NCI-H748 (cell line): ENCODE results near the gene PCNX2.
"Not testable (repeated sequence)": the region's sequence is repeated elsewhere in the genome, so short reads cannot be mapped to it uniquely, and the experiment has no call there.

Experiments
- DNase-seq: peaks from one replicate; lab custom pipeline; 2025; ENCODE audit not compliant: unreplicated experiment; lab: John Stamatoyannopoulos, UW

PCNX2 gene

DNA sequence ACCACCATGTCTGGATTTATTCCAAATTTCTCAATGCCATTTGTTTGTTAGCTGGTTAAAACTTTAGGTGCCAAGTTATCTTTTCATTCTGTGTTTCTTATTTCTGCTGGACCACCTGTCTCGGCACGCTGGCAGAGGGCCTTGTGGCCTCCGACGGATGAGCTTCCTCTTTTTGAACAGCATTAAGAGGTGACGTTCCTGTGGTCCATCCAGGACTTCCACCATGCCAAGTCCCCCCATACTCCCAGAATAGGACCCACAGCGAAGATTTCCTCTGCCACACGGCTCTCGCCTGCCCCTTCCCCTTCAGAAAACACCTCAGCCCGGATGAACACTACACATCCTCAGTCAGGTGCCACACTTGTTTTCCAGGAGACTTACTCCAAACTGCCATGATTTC, 271.3 kb downstream of the PCNX2 start:
- no peak for DNase-seq

DNA sequence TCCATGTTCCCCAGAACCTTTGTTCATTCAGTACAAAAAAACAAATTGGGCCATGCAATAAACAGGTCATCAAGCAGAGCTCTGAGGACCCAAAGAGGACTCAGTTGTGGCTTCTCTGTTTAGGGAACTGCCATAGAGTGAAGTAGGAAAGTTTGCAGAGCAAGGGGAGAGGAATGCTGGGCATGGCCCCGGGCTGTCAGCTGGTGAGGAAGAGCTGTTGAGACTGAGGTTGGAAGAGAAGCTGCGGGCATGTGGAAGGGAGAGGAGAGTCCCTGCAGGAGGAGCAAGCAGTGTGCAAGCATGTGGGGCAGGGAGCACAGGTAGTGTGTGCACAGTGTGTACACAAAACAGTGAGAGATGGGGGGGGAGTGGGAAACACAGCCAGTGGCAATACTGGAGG, 273.3 kb downstream of the PCNX2 start:
- DNase-seq = no peak

DNA sequence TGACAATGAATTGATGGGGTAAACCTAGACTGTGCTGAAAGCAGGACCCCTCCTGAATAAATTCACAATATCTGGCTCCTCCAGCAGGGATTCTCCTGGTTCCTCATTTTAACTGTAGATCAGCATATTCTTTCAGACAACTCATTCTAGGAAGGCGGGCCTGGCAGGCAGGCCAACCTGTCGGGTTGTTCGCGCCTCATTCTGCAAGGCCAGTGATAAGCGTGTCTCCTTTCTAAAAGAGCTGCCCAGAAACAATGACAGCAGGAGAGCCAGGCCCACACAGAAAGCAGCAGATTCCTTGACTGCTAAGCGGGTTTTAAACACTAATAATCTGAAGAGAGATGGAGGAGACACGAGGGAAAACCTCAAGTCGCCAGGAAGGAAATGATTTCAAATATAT, 275.1 kb downstream of the PCNX2 start:
- DNase-seq = no peak

DNA sequence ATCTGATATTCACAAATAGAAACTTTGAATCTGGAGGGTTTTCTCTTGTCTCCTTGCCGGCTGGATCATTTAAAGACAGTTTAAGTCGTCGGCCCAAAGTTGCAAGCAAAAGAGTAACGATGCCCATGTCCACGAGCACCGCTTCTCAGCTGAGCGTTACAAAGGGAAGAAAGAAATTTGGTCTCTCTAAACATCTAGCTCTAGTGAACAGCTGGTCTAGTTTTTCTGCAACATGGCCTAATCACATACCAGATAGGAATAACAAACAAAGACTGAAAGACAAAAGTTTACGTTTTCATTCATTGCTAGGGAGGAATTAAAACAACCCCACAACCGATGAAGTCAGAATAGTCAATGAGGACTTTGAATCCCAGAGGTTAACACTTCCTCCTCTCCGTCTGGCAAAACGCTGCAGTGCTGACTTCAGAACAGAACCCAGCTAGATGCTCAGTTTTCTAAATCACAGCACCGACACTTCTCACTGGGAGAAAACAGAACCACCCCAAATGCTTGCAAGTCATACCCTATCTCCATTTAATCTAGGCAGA, 275.7 kb downstream of the PCNX2 start:
- DNase-seq = no peak

DNA sequence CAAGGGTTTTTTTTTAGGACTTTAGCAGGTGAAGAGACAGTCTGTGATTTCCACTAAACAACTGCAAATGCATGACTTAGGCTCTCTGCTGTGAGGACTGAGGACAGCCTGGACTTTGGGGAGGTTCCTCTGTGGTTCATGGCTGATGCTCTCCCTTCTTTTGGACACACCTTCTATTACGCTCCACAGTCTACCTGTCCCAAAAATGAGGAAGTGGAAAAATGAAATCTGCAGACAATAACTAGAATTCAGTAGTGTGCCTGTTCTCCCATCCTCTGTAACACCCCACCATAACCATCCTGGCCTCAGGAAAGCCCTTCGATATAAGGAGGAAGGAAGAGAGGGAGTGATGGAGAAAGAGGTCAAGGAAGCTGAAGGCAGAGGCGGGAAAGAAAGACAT, 276.4 kb downstream of the PCNX2 start:
- no peak for DNase-seq

DNA sequence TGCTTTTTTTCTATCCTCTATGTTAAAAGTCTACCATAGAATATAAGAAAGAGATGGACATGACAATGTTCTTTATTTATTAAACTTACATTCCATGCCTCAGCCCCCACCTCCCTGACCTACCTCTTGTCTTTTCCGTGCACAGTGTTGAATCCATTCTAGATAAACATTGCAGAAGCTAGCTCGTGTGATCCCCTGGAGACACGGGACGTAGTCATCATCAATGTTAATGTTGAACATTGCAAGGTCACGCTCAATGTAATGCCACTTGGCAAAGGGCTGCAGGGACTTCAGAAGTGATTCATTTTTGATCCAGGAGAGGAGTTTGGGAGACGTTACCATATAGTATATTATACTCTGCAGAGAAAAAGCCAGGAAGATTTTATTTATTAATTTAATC, 278.7 kb downstream of the PCNX2 start:
- no peak for DNase-seq

DNA sequence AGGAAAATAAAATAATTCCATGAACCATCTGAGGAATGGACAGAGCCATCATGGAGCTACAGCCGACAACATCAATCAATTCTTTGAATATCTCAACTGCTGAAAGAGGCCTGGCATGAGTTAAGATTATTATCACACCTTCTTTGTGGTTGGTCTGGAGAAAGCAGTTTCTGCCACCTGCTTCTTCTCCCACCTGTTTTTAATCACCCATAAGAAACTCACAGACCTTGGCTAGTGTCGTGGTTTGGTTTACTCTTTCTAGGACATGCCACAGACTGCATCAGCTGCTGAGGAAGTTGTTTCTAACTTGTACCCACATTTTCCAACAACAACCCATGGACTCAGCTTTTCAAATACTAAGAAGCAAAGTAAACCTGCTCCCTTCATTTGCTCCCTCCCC, 279.6 kb downstream of the PCNX2 start:
- no peak for DNase-seq

DNA sequence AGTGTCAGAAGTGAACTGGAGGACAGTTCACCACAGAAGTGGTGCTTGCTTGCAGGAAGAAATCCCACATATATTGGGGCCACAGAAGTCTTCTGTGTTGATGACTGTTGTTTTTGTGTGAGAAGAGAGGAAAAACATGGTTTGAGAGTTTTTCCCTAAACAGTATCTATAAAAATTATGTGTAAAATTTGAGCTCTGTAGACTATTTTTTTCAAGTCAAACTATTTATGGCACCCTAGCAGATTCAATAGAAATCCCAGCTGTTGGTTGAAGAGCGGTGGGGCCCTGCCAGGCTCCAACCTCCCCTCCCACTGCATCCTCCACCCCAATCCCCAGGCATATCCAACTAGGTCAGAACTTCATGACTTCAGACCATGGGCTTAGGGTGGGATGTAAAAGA, 283.5 kb downstream of the PCNX2 start:
- no peak for DNase-seq

DNA sequence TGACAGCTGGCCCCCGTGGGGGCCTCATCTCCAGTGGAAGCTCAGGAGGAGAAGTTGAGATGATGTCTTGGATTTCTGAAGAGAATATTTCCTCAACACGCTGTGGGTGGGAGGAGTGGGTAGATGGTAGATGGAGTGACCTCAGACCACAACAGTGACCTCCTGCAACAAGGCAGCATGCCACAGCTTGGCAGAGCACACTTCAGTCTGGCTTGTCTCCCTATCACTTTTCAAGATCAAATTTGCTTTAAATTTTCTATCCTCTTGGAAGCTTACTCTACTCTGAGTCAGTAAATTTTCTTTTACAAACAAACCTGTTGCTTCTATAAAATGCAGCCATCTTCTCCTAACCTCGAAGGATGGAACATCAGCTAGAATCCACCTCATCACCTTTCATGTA, 285.4 kb downstream of the PCNX2 start:
- DNase-seq = no peak

DNA sequence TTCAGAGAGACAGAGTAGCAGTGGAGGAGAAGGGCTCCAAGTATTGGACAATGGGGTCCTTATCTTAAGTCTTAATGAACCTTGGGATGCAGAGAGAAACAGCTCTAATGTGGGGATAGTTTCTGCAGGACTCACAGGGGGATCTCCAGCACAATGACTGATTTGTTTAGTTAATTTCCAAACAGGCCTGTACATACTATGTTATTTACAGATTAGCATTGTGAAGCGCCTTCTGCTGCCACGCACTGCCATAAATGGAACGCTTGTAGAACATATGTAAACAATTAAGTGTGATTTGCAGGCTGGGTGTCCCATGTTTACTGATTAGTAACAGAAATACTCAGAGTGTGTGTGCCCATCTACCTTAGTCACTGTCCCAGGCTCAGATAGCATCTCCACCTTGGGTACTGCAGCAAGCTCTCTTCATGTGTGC, 289.0 kb downstream of the PCNX2 start:
- peak; percentile 36 for DNase-seq

DNA sequence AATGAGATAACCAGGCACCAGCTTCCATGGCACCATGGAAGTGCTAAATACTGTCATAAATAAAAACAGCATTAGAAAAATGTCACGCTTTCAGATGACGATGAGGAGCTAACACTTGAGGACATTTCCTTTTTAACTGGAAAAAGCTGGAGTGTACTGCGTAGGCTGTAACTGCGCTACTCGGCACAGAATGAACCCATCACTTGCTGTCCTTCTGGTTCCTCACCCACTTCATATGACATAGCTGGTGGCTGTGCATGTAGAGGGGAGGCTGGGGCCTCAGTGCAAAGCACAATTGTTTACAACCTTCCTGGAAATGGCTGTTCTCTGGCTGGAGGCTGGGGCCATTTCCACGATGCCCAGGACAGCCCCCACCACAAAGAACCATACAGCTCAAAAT, 289.4 kb downstream of the PCNX2 start:
- no peak for DNase-seq

DNA sequence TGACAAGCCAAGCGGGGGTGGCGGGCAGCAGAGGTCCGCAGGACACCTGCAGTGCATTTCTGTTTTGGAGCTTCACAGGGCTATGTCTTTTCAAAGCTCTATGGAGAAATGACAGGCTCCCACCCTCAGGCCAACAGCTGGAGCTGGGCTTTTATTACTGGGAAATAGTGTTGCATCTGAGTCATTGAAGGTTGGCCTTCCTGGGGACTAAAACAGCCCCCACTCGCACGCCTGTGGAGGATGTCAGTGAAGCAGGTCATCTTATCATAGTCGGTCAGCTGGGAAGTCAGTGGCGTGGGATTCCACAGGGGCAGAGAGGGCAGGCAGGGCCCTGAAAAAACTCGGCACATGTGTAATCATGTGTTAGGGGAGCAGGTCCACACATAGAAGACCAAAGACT, 289.8 kb downstream of the PCNX2 start:
- peak; percentile 59 for DNase-seq

DNA sequence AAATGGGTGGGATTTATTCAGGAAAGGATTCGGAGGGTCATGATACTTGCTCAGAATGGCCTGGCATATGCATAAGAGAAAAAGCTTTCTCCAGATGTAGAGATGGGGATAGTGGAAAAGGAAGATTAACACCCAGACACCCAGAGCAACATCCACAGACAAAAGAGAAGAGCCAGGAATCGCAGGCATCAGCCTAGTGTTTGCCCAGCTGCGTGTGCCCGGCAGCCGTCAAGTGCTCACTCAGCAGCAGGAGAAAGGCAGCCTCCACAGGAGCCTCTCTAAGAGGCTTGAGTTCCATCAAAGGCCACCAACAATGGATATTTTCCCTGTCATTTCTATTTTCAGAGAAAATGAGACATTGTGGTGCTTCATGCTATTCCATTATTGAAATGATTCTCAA, 290.4 kb downstream of the PCNX2 start:
- peak; percentile 84 for DNase-seq

DNA sequence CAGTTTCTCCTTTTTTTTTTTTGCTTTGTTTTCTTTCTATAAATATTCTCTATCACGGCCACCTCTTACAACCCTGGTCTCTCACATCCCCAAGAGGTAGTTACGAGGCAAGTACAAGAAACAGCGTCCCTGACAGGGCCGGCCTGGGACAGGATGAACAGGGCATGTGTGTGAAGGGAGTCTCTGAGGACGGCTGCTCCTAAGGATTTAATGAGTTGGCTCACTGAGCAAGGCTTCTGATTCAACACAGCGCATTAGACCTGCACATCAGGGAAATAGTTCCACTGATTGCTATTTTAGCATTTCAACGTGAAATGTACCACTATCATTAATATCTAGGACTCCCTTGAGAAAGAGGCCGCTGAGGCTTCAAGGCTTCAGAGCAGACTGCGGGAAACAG, 291.1 kb downstream of the PCNX2 start:
- DNase-seq = no peak

DNA sequence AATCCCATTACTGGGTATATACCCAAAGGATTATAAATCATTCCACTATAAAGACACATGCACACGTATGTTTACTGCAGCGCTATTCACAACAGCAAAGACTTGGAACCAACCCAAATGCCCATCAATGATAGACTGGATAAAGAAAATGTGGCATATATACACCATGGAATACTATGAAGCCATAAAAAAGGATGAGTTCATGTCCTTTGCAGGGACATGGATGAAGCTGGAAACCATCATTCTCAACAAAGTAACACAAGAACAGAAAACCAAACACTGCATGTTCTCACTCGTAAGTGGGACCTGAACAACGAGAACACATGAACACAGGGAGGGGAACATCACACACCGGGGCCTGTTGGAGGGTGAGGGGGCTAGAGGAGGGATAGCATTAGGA, 291.9 kb downstream of the PCNX2 start:
- not testable (repeated sequence) for DNase-seq

DNA sequence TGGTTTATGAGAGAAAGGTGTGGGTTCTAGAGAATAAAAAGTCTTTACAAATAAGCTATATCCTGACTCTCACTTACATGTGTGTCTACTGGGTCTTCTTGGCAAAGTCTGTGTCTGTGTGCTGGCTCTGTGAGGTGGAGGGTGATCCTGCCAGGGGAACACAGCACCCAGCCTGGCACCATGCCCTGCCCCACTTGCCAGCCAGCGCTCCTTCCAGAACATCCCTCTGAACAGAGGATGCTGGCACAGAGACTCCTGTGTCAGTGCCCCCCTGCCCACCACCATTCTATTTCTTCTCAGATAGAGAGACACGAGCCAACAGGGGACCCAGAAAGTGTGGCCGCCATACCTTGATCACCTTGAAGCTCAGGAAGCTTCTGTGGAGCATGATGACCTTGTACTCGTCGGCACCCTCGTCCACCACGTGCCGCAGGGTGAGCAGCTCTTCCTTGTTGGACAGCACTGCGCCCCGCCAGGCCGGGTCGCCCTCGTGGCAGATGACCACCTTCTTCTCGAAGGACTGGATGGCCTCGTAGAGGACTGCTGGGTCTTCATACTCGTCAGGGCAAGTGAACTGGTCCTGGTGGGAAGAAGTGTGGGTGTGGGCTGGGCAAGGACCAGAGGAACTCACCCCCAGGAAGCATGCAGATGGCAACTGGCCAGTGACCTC, 295.4 kb downstream of the PCNX2 start:
- DNase-seq = no peak

DNA sequence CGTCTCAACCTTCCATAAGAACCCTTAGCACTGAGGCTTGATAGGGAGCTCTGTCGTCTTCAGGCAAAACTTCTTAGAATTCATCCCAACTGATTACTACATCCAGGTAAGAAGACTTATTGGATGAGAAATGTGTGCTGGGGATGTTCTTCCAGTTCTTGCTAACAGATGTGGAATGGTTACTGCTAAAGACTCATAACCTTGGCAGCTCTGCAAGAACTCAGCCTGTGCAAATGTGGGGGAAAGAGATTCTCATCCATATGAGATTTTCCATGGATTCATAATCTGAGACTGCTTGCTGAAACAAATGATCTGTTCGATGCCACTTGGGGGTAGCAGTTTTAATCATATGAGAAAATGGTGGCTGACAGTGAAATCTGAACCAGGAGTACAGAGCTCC, 296.9 kb downstream of the PCNX2 start:
- no peak for DNase-seq

DNA sequence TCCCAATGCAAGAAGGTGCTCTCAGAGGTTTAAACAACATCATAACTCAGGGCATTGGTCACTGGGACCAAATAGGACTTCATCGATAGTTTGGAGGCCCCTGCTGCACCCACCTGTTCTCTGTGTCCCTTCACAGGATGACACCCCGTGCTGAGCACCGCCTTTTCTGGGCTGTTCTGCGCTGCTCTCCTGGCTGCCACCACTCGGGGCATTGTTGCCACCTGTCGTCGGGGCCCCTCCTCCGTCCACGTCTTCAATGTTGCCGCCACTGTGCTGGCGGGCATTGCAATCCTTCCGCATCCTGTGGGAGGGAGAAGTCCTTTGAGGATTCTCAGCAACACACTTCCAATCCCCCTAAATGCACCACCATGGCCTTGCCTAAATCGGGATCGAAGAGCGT, 297.4 kb downstream of the PCNX2 start:
- no peak for DNase-seq

DNA sequence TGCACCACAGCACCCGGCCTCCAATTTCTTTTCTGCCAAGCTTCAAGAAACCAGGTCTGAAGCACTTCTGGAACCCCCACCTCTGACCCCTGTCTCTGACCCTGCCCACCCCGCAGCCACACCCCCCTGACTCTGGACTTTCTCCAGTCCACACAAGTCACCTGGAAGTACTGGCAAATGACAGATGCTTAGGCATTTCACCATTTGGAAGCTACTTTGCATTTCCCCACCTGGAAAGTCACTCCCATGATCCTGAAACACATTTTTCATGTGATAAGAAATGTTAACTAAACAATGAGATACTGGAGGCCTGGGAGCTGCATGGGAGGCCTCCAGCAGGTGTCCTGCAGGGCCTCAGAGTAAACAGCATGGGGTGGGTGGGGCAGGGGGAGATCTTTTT, 299.4 kb downstream of the PCNX2 start:
- DNase-seq = no peak

DNA sequence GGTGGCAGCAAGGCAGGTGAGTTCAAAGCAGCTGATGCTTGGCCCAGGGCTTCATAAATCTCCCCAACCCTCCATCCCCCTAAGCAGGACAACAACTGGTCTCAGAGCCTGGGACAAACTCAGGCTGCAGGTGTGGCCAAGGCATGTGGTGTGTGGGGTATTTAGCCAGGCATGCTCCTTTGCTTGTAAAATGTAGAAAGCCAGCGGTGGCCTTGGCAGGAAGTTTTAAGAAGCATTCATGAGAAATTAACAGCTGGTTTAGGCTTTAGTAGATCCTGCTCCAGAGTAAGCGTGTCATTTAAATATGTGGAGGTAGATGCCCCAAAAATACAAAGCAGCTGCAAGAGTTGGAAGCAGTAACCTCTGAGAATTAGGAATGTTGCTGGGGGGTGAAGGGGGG, 300.3 kb downstream of the PCNX2 start:
- DNase-seq = no peak

DNA sequence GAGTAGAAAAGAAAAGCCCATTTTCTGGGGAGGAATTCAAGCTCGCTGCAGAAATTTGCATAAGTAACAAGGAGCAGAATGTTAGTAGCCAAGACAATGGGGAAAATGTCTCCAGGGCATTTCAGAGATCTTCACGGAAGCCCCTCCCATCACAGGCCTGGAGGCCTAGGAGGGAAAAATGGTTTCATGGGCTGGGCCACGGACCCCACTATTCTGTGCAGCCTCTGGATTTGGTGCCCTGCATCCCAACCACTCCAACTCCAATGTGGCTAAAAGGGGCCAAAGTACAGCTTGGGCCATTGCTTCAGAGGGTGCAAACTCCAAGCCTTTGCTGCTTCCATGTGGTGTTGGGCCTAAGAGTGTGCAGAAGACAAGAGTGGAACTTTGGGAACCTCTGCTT, 302.0 kb downstream of the PCNX2 start:
- no peak for DNase-seq

DNA sequence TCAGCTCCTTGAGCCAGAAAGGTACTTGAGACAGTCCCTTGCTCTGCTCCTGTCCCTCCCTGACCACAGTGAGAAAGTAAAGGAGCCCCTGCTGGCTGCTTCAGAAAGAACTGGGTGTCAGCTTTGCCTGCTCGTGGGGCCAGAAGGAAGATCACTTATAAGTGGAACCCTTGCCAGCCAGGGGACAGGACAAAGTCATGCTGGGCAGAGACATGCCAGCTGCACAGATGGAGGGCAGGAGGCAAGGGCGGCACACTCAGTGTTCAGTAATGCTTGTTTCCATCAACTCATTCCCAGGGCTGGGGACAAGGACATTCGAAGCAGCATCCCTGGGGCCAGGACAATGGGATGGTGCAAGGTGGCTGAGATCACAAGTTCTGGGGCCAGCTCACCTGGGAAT, 303.3 kb downstream of the PCNX2 start:
- no peak for DNase-seq

DNA sequence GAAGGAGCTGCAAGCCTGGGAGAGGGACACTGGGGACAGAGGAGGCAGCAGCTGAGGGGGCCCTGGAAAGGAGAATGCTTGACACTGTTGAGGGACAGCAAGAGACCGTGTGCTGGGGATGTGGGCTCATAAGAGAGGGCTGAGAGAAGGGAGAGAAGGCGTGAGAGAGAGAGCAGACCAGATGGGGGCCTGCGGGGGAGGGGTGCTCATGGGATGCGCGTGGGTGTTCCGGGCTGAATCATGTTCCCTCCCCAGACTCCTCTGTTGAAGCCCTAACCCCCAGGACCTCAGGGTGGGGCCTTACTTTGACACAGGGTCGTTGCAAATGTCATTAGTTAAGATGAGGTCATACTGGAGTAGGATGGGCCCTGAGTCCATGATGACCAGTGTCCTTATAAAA, 304.3 kb downstream of the PCNX2 start:
- DNase-seq = no peak
